Type B pancreatic cell (in vitro differentiated cells): ENCODE data around the gene LONRF2. TPM values are rescaled to one million over a fixed set of nuclear protein-coding genes. Genes with fewer than 3 reads are reported as not detected.

Experiments
- DNase-seq: peaks from one replicate; pipeline ENCODE4 v3.0.0; 2021; ENCODE audit warnings: mixed read lengths; ENCODE audit not compliant: unreplicated experiment; ENCODE audit errors: extremely low spot score
- H3K27ac Mint-ChIP-seq: 2 replicates; pipeline ENCODE4 v1.8.0; 2021; ENCODE audit warnings: mild to moderate bottlenecking, mixed read lengths
- H3K27me3 Mint-ChIP-seq: 2 replicates; pipeline ENCODE4 v1.8.0; 2021; ENCODE audit warnings: mixed read lengths
- H3K36me3 Mint-ChIP-seq: 2 replicates; pipeline ENCODE4 v1.8.0; 2021; ENCODE audit warnings: mixed read lengths
- H3K4me1 Mint-ChIP-seq: one replicate; pipeline ENCODE4 v1.8.0; 2021; ENCODE audit warnings: mixed read lengths; ENCODE audit not compliant: unreplicated experiment
- H3K4me3 Mint-ChIP-seq: 2 replicates; pipeline ENCODE4 v1.8.0; 2021; ENCODE audit warnings: mild to moderate bottlenecking, mixed read lengths
- H3K9me3 Mint-ChIP-seq: 2 replicates; pipeline ENCODE4 v1.8.0; 2021; ENCODE audit warnings: mixed read lengths
- CTCF ChIP-seq: fragments of 200-600 bp; sonication (generic); conservative IDR thresholded peaks from 2 replicates; pipeline ENCODE4 v1.5.0; 2021; ENCODE audit warnings: antibody characterized with exemption, mild to moderate bottlenecking
- total RNA-seq: library from RNA; stranded (reverse); gene quantifications from 2 replicates; pipeline ENCODE4 v1.2.1, GENCODE V29; 2021; ENCODE audit warnings: low replicate concordance

Gene LONRF2
- total RNA-seq, 1 donor from 2014 or later: 8.9 TPM

GRCh38 chr2:100294162-100294497 is 28.2 kb downstream of the LONRF2 start:
- no peak for TF ChIP-seq CTCF
- no peaks in the 10 kb centered on the region for H3K4me1 Mint-ChIP-seq

GRCh38 chr2:100293341-100294161 is 28.8 kb downstream of the LONRF2 start:
- Mint-ChIP-seq H3K9me3 (no peaks in the 10 kb centered on the region), H3K4me3 (no peak overlapping the region), H3K27ac (no peak overlapping the region), H3K36me3 (peaks cover 6% of the 10 kb centered on the region), H3K27me3 (no peaks in the 10 kb centered on the region), H3K4me1 (peaks cover under 1% of the 10 kb centered on the region)
- no peak for DNase-seq
- no peak for TF ChIP-seq CTCF

More at GRCh38 chr2:100294162-100294497, 28.2 kb downstream of the LONRF2 start:
- Mint-ChIP-seq H3K27me3 (no peaks in the 10 kb centered on the region), H3K27ac (no peak overlapping the region), H3K4me3 (no peak overlapping the region), H3K9me3 (no peaks in the 10 kb centered on the region), H3K36me3 (peaks cover 4% of the 10 kb centered on the region)
- no peak for DNase-seq

- H3K27me3 Mint-ChIP-seq: no peaks in the 10 kb centered on the region
- no peak for DNase-seq
- H3K4me3 Mint-ChIP-seq: no peak overlapping the region
- H3K9me3 Mint-ChIP-seq: no peaks in the 10 kb centered on the region
- peaks cover 9% of the 10 kb centered on the region for H3K36me3 Mint-ChIP-seq
- peaks cover 4% of the 10 kb centered on the region for H3K4me1 Mint-ChIP-seq
- no peak overlapping the region for H3K27ac Mint-ChIP-seq
- no peak for TF ChIP-seq CTCF
Observed at GRCh38 chr2:100292022-100292580, 30.2 kb downstream of the LONRF2 start.

- no peak overlapping the region for H3K27ac Mint-ChIP-seq
- H3K4me3 Mint-ChIP-seq: no peak overlapping the region
- TF ChIP-seq CTCF: no peak
- H3K4me1 Mint-ChIP-seq: peaks cover 4% of the 10 kb centered on the region
- DNase-seq: no peak
- no peaks in the 10 kb centered on the region for H3K9me3 Mint-ChIP-seq
- H3K27me3 Mint-ChIP-seq: no peaks in the 10 kb centered on the region
- H3K36me3 Mint-ChIP-seq: peaks cover 9% of the 10 kb centered on the region
Observed at GRCh38 chr2:100291152-100291970, 30.9 kb downstream of the LONRF2 start.

GRCh38 chr2:100290718-100291151 is 31.6 kb downstream of the LONRF2 start:
- Mint-ChIP-seq H3K4me1 (peaks cover 8% of the 10 kb centered on the region), H3K27me3 (no peaks in the 10 kb centered on the region), H3K4me3 (no peak overlapping the region), H3K36me3 (peaks cover 10% of the 10 kb centered on the region), H3K27ac (no peak overlapping the region), H3K9me3 (no peaks in the 10 kb centered on the region)
- no peak for TF ChIP-seq CTCF
- DNase-seq: no peak
